ENCODE results near the gene VTCN1.

DNA sequence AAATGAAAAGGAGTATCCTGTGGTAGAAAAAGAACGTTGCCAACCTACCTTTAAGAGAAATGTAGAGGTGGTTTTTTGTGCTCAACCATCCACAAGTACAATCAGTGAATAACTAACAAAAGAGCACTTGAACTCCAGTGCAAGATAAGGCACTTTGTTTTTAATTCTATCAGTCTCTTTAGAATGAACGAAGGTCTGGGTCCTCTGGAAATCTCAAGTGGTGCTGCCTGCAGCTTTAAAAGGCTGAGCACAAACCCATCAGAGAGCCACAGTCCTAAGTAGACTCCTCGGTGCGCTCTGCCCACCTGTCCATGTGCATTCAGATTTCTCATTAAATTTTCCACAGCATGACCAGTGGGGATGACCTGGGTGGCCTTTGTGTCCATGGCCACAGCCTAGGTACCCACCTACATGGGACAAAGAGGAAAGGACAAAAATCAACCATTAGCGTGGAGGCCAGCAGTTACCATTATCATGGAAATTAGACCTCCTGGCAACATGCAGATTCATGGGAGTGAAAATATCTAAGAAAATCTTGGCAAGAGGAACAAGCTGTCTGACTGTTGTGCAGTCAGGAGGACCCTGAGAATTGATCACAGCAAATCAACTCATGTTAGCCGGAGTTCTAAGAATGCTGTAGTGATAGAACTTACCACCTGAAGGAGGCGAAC, 98.5 kb downstream of the VTCN1 start:
- no peak for TF ChIP-seq SP1 (IDR thresholded peaks at IDR 0.05; ENCODE audit: low read depth)
- TF ChIP-seq, protein P1, sequence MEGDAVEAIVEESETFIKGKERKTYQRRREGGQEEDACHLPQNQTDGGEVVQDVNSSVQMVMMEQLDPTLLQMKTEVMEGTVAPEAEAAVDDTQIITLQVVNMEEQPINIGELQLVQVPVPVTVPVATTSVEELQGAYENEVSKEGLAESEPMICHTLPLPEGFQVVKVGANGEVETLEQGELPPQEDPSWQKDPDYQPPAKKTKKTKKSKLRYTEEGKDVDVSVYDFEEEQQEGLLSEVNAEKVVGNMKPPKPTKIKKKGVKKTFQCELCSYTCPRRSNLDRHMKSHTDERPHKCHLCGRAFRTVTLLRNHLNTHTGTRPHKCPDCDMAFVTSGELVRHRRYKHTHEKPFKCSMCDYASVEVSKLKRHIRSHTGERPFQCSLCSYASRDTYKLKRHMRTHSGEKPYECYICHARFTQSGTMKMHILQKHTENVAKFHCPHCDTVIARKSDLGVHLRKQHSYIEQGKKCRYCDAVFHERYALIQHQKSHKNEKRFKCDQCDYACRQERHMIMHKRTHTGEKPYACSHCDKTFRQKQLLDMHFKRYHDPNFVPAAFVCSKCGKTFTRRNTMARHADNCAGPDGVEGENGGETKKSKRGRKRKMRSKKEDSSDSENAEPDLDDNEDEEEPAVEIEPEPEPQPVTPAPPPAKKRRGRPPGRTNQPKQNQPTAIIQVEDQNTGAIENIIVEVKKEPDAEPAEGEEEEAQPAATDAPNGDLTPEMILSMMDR (IDR thresholded peaks at IDR 0.05 in 2 of 3, conservative IDR thresholded peaks at IDR 0.05 in 1 of 3; ENCODE audit: borderline replicate concordance in 1 of 3, insufficient read depth in 1 of 3, low read depth in 2 of 3, low read length in 2 of 3): 0 out of 6 replicates have a peak, but pooled peaks of 1 of the 3 experiments have one; percentile 17
- no peak for TF ChIP-seq FOSL1 (IDR thresholded peaks at IDR 0.05; ENCODE audit: low read depth)
- TF ChIP-seq, protein P2, sequence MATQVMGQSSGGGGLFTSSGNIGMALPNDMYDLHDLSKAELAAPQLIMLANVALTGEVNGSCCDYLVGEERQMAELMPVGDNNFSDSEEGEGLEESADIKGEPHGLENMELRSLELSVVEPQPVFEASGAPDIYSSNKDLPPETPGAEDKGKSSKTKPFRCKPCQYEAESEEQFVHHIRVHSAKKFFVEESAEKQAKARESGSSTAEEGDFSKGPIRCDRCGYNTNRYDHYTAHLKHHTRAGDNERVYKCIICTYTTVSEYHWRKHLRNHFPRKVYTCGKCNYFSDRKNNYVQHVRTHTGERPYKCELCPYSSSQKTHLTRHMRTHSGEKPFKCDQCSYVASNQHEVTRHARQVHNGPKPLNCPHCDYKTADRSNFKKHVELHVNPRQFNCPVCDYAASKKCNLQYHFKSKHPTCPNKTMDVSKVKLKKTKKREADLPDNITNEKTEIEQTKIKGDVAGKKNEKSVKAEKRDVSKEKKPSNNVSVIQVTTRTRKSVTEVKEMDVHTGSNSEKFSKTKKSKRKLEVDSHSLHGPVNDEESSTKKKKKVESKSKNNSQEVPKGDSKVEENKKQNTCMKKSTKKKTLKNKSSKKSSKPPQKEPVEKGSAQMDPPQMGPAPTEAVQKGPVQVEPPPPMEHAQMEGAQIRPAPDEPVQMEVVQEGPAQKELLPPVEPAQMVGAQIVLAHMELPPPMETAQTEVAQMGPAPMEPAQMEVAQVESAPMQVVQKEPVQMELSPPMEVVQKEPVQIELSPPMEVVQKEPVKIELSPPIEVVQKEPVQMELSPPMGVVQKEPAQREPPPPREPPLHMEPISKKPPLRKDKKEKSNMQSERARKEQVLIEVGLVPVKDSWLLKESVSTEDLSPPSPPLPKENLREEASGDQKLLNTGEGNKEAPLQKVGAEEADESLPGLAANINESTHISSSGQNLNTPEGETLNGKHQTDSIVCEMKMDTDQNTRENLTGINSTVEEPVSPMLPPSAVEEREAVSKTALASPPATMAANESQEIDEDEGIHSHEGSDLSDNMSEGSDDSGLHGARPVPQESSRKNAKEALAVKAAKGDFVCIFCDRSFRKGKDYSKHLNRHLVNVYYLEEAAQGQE (IDR thresholded peaks at IDR 0.05; ENCODE audit: low read depth): no peak
